Type B pancreatic cell (in vitro differentiated cells): ENCODE measurements around the gene PTER. TPM values are rescaled to one million over a fixed set of nuclear protein-coding genes. Genes with fewer than 3 reads are reported as not detected.

ENCODE experiments used
- DNase-seq: peaks from one replicate; pipeline ENCODE4 v3.0.0; 2021; ENCODE audit warnings: mixed read lengths; ENCODE audit not compliant: unreplicated experiment; ENCODE audit errors: extremely low spot score
- H3K27ac Mint-ChIP-seq: 2 replicates; pipeline ENCODE4 v1.8.0; 2021; ENCODE audit warnings: mild to moderate bottlenecking, mixed read lengths
- H3K27me3 Mint-ChIP-seq: 2 replicates; pipeline ENCODE4 v1.8.0; 2021; ENCODE audit warnings: mixed read lengths
- H3K36me3 Mint-ChIP-seq: 2 replicates; pipeline ENCODE4 v1.8.0; 2021; ENCODE audit warnings: mixed read lengths
- H3K4me1 Mint-ChIP-seq: one replicate; pipeline ENCODE4 v1.8.0; 2021; ENCODE audit warnings: mixed read lengths; ENCODE audit not compliant: unreplicated experiment
- H3K4me3 Mint-ChIP-seq: 2 replicates; pipeline ENCODE4 v1.8.0; 2021; ENCODE audit warnings: mild to moderate bottlenecking, mixed read lengths
- H3K9me3 Mint-ChIP-seq: 2 replicates; pipeline ENCODE4 v1.8.0; 2021; ENCODE audit warnings: mixed read lengths
- total RNA-seq: library from RNA; stranded (reverse); gene quantifications from 2 replicates; pipeline ENCODE4 v1.2.1, GENCODE V29; 2021; ENCODE audit warnings: low replicate concordance
- TF ChIP-seq, protein P1 (sequence below): fragments of 200-600 bp; sonication (generic); conservative IDR thresholded peaks from 2 replicates; pipeline ENCODE4 v1.5.0; 2021; ENCODE audit warnings: antibody characterized with exemption, mild to moderate bottlenecking

The PTER gene
- total RNA-seq, 1 donor from 2014 or later, result 7.9 TPM

DNA sequence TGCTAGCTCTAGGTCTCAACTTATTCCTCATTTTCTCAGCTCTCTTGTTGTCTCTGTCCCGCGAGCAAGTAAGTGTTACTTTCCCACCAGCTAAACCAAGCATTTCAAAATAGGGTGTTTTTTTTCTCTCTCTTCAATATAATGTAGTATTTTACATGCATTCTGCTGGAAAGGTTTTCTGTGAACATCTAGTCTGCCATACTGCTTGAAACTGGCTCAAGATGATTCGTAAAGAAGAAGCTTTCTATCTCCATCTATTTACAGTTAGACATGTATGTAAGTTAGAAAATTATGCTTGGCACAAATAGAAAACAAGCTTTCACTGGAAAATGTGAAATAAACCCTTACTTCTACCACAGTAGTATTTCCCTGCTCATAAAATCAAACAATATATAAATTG, 53.7 kb downstream of the PTER start:
- H3K27ac Mint-ChIP-seq, result no peak overlapping the region
- no peaks in the 10 kb centered on the region for H3K36me3 Mint-ChIP-seq
- H3K27me3 Mint-ChIP-seq, result no peaks in the 10 kb centered on the region
- TF ChIP-seq, protein P1, sequence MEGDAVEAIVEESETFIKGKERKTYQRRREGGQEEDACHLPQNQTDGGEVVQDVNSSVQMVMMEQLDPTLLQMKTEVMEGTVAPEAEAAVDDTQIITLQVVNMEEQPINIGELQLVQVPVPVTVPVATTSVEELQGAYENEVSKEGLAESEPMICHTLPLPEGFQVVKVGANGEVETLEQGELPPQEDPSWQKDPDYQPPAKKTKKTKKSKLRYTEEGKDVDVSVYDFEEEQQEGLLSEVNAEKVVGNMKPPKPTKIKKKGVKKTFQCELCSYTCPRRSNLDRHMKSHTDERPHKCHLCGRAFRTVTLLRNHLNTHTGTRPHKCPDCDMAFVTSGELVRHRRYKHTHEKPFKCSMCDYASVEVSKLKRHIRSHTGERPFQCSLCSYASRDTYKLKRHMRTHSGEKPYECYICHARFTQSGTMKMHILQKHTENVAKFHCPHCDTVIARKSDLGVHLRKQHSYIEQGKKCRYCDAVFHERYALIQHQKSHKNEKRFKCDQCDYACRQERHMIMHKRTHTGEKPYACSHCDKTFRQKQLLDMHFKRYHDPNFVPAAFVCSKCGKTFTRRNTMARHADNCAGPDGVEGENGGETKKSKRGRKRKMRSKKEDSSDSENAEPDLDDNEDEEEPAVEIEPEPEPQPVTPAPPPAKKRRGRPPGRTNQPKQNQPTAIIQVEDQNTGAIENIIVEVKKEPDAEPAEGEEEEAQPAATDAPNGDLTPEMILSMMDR, result no peak
- no peak for DNase-seq
- H3K4me3 Mint-ChIP-seq, result no peak overlapping the region
- H3K4me1 Mint-ChIP-seq, result peaks cover 12% of the 10 kb centered on the region
- no peaks in the 10 kb centered on the region for H3K9me3 Mint-ChIP-seq

DNA sequence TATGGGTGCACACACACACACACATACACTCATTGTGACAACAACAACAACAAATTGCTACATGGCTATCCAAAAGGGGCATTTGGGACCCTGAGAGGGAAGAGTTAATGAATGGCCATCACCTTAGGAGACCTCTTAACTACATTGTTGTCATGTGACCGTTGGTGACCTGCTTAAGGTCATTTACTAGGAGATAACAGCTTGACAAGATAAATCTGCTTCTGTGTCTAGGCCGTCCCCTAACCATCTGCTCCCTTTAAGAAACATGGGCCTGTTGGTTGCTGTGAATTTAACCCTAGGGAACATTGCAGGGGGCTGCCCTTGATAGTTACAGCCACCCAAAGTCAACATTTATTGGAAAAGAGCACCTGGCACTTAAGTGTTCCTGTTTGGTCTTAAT, 55.1 kb downstream of the PTER start:
- Mint-ChIP-seq H3K27ac (no peak overlapping the region), H3K9me3 (no peaks in the 10 kb centered on the region), H3K27me3 (no peaks in the 10 kb centered on the region), H3K4me3 (no peak overlapping the region), H3K36me3 (no peaks in the 10 kb centered on the region), H3K4me1 (peaks cover 12% of the 10 kb centered on the region)
- DNase-seq, result no peak
- TF ChIP-seq, protein P1, result no peak

DNA sequence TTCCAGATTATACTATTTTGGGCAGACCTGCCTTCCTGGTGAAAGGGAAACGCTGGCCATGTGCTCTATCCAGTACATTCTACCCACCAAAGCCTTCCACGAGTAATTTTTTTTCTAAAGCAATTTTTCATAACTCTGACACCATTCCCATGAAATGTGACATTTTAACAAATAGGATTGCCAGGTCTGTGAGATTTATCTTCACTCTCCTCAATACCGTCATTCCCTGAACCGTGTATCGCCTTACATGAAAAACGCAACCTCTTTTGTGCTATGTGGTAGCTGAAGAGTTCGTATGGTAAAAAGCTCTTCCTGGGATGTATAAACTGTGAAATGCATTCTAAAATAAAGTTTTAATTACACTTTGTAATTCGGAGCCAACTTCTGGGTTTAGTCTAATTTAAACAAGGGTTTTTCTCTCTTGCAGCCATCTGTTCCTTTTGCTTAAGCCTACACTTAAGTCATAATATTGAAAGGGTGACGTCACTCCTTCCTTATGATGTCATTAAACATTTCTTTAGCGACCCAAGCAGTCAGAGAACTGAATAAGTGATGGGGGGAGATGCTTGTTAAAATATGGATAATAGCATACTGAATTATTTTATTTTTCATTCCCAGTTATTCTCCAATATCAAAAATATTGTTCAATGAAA, 57.2 kb downstream of the PTER start:
- Mint-ChIP-seq H3K27ac (no peak overlapping the region), H3K9me3 (no peaks in the 10 kb centered on the region), H3K36me3 (no peaks in the 10 kb centered on the region), H3K4me1 (peaks cover 12% of the 10 kb centered on the region), H3K4me3 (no peak overlapping the region), H3K27me3 (no peaks in the 10 kb centered on the region)
- no peak for DNase-seq
- TF ChIP-seq, protein P1, result no peak

DNA sequence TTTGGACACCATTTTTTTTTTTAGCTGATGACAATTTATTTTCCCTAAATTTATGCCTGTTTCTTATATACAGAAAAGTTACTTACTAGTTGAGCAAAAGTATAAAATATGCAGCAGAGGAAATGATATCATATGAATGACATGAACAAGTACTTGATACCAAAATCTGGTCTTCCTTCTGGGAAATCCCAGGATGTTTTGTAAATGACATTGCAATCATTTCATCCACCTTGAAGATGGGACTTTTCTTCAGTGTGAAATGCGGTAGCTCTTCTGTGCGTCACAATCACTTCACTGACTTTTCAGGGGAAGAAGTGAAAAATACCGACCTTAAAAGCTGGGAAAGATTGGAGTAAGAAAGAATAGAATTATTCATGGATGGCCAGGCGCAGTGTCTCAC, 61.1 kb downstream of the PTER start:
- no peaks in the 10 kb centered on the region for H3K9me3 Mint-ChIP-seq
- no peak overlapping the region for H3K4me3 Mint-ChIP-seq
- H3K27me3 Mint-ChIP-seq, result no peaks in the 10 kb centered on the region
- H3K36me3 Mint-ChIP-seq, result no peaks in the 10 kb centered on the region
- H3K27ac Mint-ChIP-seq, result no peak overlapping the region
- TF ChIP-seq, protein P1, result no peak
- H3K4me1 Mint-ChIP-seq, result peaks cover 4% of the 10 kb centered on the region
- no peak for DNase-seq

DNA sequence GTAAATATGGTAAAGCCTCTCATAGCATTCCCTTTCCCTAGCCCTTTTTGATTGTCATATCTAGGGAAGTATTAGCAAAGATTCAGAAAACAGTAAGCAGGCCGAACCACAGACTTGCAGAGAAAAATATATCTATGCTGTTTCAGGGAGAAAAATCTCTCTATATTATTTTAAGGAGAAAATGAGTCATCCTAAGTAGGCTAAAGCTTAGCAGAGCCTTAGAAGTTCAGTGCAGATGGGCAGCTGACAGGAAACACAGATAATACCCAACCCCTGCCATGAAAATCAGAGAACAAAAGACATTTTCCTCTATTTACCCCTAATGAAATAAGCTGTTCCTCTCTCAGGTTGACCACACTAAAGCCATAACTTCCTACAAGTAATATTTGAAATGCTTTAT, 68.4 kb downstream of the PTER start:
- H3K4me1 Mint-ChIP-seq, result no peaks in the 10 kb centered on the region
- H3K27ac Mint-ChIP-seq, result no peak overlapping the region
- H3K4me3 Mint-ChIP-seq, result no peak overlapping the region
- no peaks in the 10 kb centered on the region for H3K36me3 Mint-ChIP-seq
- no peaks in the 10 kb centered on the region for H3K27me3 Mint-ChIP-seq
- H3K9me3 Mint-ChIP-seq, result no peaks in the 10 kb centered on the region
- TF ChIP-seq, protein P1, result no peak
- no peak for DNase-seq

DNA sequence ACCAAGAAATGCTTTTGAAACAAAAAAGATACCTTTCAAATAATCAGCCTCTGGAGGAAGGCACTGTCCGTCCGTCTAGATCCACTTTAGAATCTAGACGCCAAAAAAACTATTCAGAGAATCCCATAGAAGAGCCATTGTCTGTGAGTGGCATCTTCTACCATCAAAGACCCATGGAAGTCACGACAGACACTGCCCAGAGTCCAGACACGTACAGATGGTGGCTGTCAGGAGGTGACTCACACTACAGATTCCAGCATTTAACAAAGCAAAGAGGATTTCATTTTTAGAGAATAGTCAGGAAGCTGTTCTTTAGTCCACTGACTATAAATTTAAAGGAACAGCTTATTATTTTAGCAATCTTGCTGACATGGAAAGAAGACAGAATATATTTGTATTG, 73.2 kb downstream of the PTER start:
- Mint-ChIP-seq H3K27ac (no peak overlapping the region), H3K9me3 (no peaks in the 10 kb centered on the region), H3K4me1 (no peaks in the 10 kb centered on the region), H3K4me3 (no peak overlapping the region), H3K36me3 (no peaks in the 10 kb centered on the region), H3K27me3 (peaks cover 5% of the 10 kb centered on the region)
- TF ChIP-seq, protein P1, result no peak
- DNase-seq, result no peak
